ENCODE results near the gene NOC2L. TPM values are rescaled to one million over a fixed set of nuclear protein-coding genes. Genes with fewer than 3 reads are reported as not detected.

NOC2L gene
- total and polyA plus RNA-seq, 9 donors, result 39.8 to 49.9 (median 45.5) TPM

DNA sequence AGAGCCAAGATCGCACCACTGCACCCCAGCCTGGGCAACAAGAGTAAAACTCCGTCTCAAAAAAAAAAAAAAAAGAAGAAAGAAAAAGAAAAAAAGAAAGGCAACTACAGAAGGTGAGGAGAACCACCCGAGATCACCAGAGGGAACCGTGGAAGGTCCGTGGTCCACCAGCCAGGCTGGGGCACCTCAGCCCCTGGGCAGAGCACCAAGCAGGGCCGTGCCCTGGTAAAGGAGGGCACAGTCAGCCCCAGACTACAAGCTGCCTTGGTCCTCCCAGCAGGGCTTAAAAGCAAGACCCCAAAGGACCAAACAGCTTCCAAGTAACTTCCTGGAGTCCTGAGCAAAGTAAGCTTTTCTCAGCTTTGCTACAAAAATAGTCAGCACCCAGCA, 44.2 kb downstream of the NOC2L start:
- DNase-seq, result no peak
- H3K27ac ChIP-seq (ENCODE audit: low read length), result no peak overlapping the region
- H3K36me3 ChIP-seq (ENCODE audit: control insufficient read depth, insufficient read depth, low read length), result no peaks in the 10 kb centered on the region
- H3K4me1 ChIP-seq (ENCODE audit: control insufficient read depth, insufficient read depth, low read length), result peaks cover 19% of the 10 kb centered on the region
- no peaks in the 10 kb centered on the region for H3K9me3 ChIP-seq (replicated peaks; ENCODE audit: control insufficient read depth, low read depth, low read length)
- 64% methylated on average over 3 of the region's 6 CpGs for WGBS (ENCODE audit: insufficient coverage)
- H3K27me3 ChIP-seq (ENCODE audit: control insufficient read depth, insufficient read depth, low read length), result peaks cover 96% of the 10 kb centered on the region
- no peak overlapping the region for H3K4me3 ChIP-seq (ENCODE audit: low read length)

DNA sequence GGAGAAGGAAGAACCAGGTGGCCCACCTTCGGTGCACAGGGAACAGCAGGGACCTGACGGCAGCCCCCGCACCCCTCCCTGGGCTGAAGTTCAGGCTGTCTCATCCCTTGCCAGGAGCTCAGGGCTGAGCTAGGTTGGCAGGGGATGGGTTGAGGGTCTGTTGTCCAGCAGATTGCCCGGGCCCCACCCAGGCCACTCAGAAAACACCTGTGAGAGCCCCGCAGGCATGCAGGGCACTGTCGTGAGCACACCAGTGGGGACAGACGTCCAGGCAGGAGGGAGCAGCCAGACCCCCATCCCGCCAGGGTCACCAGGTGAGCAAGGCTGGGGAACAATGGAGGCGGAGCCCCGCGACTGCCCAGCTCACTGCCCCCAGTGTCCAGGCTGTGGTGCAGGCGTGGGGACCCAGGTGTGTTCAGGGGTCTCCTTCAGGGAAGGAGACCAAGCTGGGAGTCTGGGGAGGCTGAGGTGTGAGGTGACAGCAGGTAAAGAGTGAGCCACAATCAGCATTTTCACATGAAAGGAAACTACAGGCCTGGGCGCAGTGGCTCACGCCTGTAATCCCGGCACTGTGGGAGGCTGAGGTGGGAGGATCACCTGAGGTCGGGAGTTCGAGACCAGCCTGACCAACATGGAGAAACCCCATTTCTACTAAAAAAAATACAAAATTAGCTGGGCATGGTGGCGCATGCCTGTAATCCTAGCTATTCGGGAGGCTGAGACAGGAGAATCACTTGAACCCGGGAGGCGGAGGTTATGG, 44.7 kb downstream of the NOC2L start:
- Histone ChIP-seq H3K4me3 (ENCODE audit: low read length) (no peak overlapping the region), H3K27ac (ENCODE audit: low read length) (no peak overlapping the region), H3K36me3 (ENCODE audit: control insufficient read depth, insufficient read depth, low read length) (no peaks in the 10 kb centered on the region), H3K9me3 (replicated peaks; ENCODE audit: control insufficient read depth, low read depth, low read length) (no peaks in the 10 kb centered on the region), H3K27me3 (ENCODE audit: control insufficient read depth, insufficient read depth, low read length) (peaks cover 92% of the 10 kb centered on the region), H3K4me1 (ENCODE audit: control insufficient read depth, insufficient read depth, low read length) (peaks cover 17% of the 10 kb centered on the region)
- no peak for DNase-seq
- 74% methylated on average over 14 of the region's 21 CpGs for WGBS (ENCODE audit: insufficient coverage)

DNA sequence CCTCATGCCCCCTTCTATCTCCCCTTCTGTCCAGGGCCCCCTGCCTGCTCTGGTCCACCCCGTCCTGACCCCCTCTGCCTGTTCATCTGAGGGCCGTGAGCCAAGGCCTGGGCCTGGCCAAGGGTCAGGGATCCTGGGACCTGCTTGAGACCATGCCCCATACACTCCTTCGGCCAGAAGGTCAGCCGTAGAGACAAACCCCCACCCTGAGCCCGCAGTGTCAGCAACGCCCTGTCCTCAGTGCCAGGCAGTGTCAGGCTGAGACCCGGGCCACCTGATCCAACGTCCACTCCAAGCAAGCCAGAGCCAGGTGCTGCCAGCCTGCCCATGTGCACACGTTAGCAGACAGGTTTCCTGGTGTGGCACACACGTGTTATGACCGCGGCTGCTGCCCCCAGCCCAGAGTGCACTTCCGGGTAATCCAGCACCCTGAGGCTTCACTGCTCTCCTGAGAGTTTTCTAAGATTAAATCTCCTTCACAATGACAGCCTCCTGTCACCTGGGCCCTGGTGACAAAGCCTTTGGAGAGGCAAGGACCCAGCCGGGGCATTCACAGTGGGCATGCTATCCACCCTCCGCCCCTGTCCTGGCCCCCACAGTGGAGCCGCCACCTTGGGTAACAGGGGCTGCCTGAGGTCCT, 45.4 kb downstream of the NOC2L start:
- DNase-seq, result no peak
- H3K27ac ChIP-seq (ENCODE audit: low read length), result no peak overlapping the region
- H3K36me3 ChIP-seq (ENCODE audit: control insufficient read depth, insufficient read depth, low read length), result no peaks in the 10 kb centered on the region
- WGBS (ENCODE audit: insufficient coverage), result 68% methylated on average over 16 of the region's 16 CpGs
- H3K4me1 ChIP-seq (ENCODE audit: control insufficient read depth, insufficient read depth, low read length), result peaks cover 17% of the 10 kb centered on the region
- no peak overlapping the region for H3K4me3 ChIP-seq (ENCODE audit: low read length)
- H3K27me3 ChIP-seq (ENCODE audit: control insufficient read depth, insufficient read depth, low read length), result peaks cover 85% of the 10 kb centered on the region
- no peaks in the 10 kb centered on the region for H3K9me3 ChIP-seq (replicated peaks; ENCODE audit: control insufficient read depth, low read depth, low read length)

DNA sequence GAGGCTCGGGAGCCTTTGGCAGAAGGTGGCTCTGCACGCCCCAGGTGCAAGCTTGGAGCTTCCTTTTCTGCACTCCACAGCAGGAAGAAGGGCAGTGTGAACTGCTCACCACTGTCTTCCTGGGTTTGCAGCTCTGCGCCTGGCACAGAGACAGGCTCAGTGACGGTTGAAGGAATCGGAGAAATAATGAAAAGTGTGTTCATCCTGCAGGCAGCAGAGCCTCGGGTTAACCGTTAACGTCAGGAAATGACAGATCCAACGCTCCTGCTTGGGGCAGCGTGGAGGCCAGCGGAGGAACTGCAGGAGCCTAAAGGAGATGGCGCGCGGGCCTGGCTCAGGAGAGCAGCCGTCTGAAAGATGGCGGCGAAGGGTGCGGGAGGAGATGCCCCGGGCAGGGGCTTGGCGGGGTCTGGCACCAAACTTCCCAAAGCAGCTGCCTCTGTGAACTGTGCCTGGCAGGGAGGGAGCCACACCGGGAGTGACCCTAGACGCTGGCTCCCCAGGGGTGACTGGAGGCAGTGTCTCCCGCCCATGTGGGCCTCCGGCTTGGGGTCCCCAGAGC, 46.2 kb downstream of the NOC2L start:
- WGBS (ENCODE audit: insufficient coverage), result 31% methylated on average over 23 of the region's 24 CpGs
- no peaks in the 10 kb centered on the region for H3K36me3 ChIP-seq (ENCODE audit: control insufficient read depth, insufficient read depth, low read length)
- H3K4me1 ChIP-seq (ENCODE audit: control insufficient read depth, insufficient read depth, low read length), result peaks cover 17% of the 10 kb centered on the region

DNA sequence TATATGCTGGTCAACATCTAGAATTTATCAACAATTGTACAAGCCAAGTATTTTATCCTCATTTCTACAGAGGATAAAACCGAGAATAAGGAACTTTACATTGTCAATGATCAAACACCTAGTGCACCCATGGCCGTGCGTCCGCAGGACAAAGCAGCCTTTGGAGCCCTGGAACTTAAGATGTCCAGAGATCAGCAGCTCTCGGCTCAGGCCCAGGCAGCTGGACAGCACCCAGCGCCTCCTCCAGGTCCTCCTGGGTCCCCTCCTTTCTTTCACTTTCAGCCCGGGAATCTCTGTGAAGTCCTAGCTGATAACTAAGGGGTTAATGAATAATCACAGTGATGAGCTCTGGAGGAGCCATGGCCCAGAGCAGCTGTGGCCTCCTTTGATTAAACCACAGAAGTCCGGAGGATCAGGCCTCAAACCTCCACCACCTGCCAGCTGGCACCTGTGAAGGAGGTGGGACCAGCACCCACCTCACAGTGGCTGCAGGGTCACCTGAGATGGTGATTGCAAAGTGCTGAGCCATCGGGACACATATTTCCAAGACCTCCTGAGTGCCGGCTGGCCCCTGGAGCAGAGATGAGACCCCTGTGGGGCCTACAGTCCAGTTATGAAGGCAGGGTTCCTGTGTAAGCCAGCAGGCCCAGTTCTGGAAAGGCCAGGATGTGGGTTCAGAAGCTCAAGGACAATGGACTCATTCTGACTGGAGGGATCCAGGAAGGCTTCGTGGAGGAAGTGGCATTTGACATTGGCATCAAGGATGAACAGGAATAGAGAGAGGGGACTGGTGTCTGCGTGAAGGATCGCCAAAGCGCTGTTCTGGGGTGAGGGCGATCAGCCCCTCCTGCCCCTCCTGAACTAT, 46.9 kb downstream of the NOC2L start:
- 48% methylated on average over 12 of the region's 15 CpGs for WGBS (ENCODE audit: insufficient coverage)
- no peak overlapping the region for H3K4me3 ChIP-seq (ENCODE audit: low read length)
- peaks cover 17% of the 10 kb centered on the region for H3K4me1 ChIP-seq (ENCODE audit: control insufficient read depth, insufficient read depth, low read length)
- no peaks in the 10 kb centered on the region for H3K9me3 ChIP-seq (replicated peaks; ENCODE audit: control insufficient read depth, low read depth, low read length)
- no peak overlapping the region for H3K27ac ChIP-seq (ENCODE audit: low read length)
- peaks cover 78% of the 10 kb centered on the region for H3K27me3 ChIP-seq (ENCODE audit: control insufficient read depth, insufficient read depth, low read length)
- peak; percentile 11 for DNase-seq
- no peaks in the 10 kb centered on the region for H3K36me3 ChIP-seq (ENCODE audit: control insufficient read depth, insufficient read depth, low read length)

More for the DNA sequence above, 46.2 kb downstream of the NOC2L start:
- no peak overlapping the region for H3K27ac ChIP-seq (ENCODE audit: low read length)
- no peak overlapping the region for H3K4me3 ChIP-seq (ENCODE audit: low read length)
- H3K27me3 ChIP-seq (ENCODE audit: control insufficient read depth, insufficient read depth, low read length), result peaks cover 81% of the 10 kb centered on the region
- no peaks in the 10 kb centered on the region for H3K9me3 ChIP-seq (replicated peaks; ENCODE audit: control insufficient read depth, low read depth, low read length)
- no peak for DNase-seq

DNA sequence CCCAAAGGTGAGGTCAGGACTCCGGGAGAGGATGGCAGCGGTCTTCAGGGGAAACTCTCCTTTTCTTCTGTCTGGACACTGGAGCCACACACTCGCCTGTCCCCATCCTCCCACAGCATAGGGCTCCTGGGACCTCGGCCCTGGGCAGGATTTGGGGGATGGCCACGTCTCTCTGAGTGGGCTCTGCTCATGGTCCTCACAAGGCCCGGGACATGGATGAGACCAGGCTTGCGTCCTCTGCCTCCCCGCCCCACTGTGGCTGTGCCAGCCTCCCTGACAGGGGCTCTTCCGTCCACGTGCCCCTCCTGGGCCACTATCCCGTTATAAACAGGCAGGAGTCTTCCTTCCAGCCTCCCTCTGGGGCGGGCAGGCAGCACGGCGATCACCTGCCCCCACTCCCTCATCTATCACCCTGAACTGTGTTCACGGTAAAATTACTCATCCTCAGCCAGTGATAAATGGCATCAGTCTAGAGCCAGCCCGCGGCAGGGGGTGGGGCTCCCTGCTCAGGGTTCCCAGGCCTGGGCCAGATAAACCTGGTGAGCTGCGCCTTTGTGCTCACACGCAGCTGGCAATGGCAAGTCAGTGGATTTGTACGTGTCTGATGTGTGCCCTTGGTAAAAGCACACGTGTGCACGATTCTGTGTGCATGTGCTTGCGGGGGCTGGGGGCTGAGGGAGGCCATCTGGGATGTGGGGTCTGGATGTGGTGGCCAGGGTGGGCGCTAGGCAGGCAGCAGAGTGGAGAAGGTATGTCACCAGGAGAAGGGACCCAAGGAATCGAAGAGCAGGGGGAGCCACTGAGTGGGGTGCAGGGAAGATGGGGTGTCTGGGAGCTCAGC, 48.0 kb downstream of the NOC2L start:
- peaks cover 9% of the 10 kb centered on the region for H3K4me1 ChIP-seq (ENCODE audit: control insufficient read depth, insufficient read depth, low read length)
- peaks cover 78% of the 10 kb centered on the region for H3K27me3 ChIP-seq (ENCODE audit: control insufficient read depth, insufficient read depth, low read length)
- H3K27ac ChIP-seq (ENCODE audit: low read length), result no peak overlapping the region
- no peaks in the 10 kb centered on the region for H3K36me3 ChIP-seq (ENCODE audit: control insufficient read depth, insufficient read depth, low read length)
- 48% methylated on average over 22 of the region's 25 CpGs for WGBS (ENCODE audit: insufficient coverage)
- peak; percentile 15 for DNase-seq
- H3K9me3 ChIP-seq (replicated peaks; ENCODE audit: control insufficient read depth, low read depth, low read length), result no peaks in the 10 kb centered on the region
- no peak overlapping the region for H3K4me3 ChIP-seq (ENCODE audit: low read length)

DNA sequence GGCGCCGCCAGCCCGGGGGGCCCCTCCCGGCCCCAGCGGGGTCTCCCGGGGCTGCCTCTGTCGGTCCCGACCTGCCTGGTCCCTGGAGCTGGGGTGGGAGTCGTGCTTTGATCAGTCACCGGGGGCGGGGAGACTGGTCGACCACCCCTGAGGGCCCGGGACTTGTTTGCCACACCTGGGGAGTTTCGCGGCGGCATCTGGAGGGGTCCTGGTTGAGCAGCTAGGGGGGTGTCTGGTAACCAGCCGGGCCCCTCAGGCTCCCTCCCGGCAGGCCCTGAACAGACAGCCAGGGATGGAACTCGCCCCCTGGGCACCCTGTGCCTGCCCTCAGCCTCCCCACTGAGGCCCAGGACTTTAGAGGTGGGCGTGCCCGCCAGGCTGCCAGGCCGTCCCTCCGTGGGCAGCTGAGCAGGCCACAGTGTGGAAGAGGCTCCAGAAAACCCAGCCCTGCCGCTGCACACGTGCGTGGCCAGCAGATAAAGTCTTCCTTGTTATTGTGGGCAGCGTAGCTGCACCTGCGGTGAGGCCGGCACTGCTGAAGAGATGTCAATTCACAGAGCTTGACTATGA, 48.7 kb downstream of the NOC2L start:
- H3K9me3 ChIP-seq (replicated peaks; ENCODE audit: control insufficient read depth, low read depth, low read length), result no peaks in the 10 kb centered on the region
- H3K4me3 ChIP-seq (ENCODE audit: low read length), result no peak overlapping the region
- H3K27ac ChIP-seq (ENCODE audit: low read length), result no peak overlapping the region
- DNase-seq, result peak; percentile 11
- 16% methylated on average over 25 of the region's 29 CpGs for WGBS (ENCODE audit: insufficient coverage)
- no peaks in the 10 kb centered on the region for H3K36me3 ChIP-seq (ENCODE audit: control insufficient read depth, insufficient read depth, low read length)
- peaks cover 14% of the 10 kb centered on the region for H3K4me1 ChIP-seq (ENCODE audit: control insufficient read depth, insufficient read depth, low read length)
- peaks cover 77% of the 10 kb centered on the region for H3K27me3 ChIP-seq (ENCODE audit: control insufficient read depth, insufficient read depth, low read length)

DNA sequence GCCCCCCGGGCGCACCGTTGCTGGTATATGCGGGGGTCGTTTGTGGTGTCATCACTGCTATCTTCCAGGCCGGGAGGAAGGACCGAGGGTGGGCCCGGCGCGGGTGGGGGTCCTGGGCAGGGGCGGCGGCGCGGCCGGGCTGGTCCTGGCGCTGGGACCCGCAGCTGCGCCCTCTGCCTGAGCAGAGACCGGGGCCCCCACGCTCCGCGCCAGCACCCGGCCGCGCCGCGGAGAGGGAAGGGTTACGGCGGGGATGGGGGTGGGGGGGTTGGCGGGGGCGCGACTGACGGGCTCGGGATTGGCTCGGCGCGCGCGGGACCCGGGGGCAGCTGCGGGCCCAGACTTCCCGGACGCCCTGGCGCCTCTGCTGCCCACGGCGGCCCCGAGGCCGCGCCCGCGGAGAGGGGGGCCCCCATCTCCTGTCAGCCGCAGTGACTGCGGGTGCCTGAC, 49.2 kb downstream of the NOC2L start:
- peak; percentile 26 for DNase-seq
- Histone ChIP-seq H3K27me3 (ENCODE audit: control insufficient read depth, insufficient read depth, low read length) (peaks cover 77% of the 10 kb centered on the region), H3K4me3 (ENCODE audit: low read length) (no peak overlapping the region), H3K27ac (ENCODE audit: low read length) (no peak overlapping the region), H3K4me1 (ENCODE audit: control insufficient read depth, insufficient read depth, low read length) (peaks cover 19% of the 10 kb centered on the region), H3K36me3 (ENCODE audit: control insufficient read depth, insufficient read depth, low read length) (no peaks in the 10 kb centered on the region), H3K9me3 (replicated peaks; ENCODE audit: control insufficient read depth, low read depth, low read length) (no peaks in the 10 kb centered on the region)
- WGBS (ENCODE audit: insufficient coverage), result 5% methylated on average over 39 of the region's 53 CpGs

DNA sequence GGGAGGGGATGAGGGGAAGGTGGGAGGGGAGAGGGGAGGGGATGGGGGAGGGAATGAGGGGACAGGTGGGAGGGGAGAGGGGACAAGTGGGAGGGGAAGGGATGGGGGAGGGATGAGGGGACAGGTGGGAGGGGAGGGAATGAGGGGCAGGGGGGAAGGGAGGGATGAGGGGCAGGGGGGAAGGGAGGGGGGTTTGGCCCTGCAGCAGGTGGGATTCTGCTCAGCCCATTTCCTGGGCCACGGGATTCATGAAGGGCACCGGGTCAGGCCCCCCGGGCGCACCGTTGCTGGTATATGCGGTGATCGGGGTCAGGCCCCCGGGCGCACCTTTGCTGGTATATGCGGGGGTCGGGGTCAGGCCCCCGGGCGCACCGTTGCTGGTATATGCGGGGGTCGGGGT, 50.4 kb downstream of the NOC2L start:
- H3K36me3 ChIP-seq (ENCODE audit: control insufficient read depth, insufficient read depth, low read length), result no peaks in the 10 kb centered on the region
- H3K4me1 ChIP-seq (ENCODE audit: control insufficient read depth, insufficient read depth, low read length), result peaks cover 19% of the 10 kb centered on the region
- H3K27me3 ChIP-seq (ENCODE audit: control insufficient read depth, insufficient read depth, low read length), result peaks cover 69% of the 10 kb centered on the region
- no peak overlapping the region for H3K4me3 ChIP-seq (ENCODE audit: low read length)
- H3K9me3 ChIP-seq (replicated peaks; ENCODE audit: control insufficient read depth, low read depth, low read length), result no peaks in the 10 kb centered on the region
- WGBS (ENCODE audit: insufficient coverage), result no CpG with 5 or more reads among the region's 16 CpGs
- DNase-seq, result peak; percentile 1
- no peak overlapping the region for H3K27ac ChIP-seq (ENCODE audit: low read length)

Data from muscle of leg (tissue), 11 donors.